SKM-1 treated with dmso at 0.1 percent for 144 hours (cell line): Measurements from ENCODE around the gene PROZ.
"Not testable (repeated sequence)": the region's sequence is repeated elsewhere in the genome, so short reads cannot be mapped to it uniquely, and the experiment has no call there.

Experiments
- DNase-seq: peaks from one replicate; lab custom pipeline; 2025; ENCODE audit not compliant: unreplicated experiment; lab: John Stamatoyannopoulos, UW

Gene PROZ

DNA sequence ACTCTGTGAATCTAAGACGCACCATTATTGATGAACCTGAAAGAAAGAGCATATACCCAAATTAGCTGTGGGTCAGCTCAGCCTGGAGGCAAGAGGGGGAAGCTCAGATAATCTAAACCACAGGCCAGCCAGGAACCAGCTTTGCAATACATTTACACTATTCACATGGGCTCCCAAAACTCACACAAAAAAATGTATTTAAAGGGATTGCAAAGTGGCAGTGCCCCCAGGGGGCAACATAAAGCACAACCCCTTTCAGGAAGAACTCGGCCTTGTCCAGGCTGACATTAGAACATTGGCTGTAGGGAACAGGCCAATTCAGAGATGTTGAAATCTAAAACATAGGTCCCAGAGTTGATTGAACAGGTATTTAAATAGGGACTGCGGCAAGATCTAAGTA, 3.2 kb upstream of the PROZ start:
- DNase-seq, result peak; percentile 1

DNA sequence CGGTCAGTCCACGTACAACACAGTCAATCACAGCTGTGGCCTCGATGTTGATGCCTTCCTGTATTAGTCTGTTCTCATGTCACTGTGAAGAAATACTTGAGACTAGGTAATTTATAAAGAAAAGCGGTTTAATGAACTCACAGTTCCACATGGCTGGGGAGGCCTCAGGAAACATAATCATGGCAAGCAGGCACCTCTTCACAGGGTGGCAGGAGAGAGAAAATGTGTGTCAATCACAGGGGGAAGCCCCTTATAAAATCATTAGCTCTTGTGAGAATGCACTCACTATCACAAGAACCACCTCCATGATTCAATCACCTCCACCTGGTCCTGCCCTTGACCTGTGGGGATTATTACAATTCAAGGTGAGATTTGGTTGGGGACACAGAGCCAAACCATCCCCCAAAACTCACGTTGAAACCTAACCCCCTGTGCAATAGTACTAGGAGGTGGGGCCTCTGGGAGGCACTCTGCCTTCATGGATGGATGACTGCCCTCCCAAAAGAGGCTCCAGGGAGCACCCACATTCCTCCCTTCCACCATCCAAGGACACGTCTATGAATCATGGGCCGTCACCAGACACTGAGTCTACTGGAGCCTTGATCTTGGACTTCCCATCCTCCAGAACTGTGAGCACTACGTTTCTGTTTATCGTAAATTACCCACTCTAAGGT, 2.3 kb upstream of the PROZ start:
- DNase-seq, result no peak

DNA sequence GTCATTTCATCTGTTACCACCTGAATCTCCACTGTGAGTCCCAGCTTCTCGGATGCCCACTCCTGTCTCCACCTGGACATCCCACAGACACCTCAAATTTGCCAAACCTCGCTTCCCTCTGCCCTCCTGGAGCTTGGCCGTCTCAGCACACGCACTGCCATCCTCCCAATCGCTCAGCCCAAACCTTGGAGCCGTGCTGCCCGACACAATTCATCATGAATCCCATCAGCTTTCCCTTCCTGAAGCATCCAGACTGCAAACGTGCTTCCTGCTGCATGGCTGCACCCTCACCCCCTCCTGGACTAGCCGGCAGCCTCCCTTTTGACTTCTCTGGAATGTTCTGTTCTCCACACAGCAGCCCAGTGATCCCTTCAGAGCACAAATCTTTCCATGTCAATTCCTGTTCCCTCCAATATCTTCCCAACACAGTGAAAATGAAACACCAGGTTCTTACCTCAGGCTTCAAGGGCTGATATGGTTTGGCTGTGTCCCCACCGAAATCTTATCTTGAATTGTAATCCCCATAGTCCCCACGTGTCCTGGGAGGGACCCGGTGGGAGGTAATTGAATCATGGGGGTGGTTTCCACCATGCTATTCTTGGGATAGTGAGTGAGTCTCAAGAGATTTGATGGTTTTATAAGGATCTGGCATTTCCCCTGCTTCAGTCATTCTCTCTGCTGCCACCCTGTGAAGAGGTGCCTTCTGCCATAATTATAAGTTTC, 1.1 kb upstream of the PROZ start:
- DNase-seq, result no peak

DNA sequence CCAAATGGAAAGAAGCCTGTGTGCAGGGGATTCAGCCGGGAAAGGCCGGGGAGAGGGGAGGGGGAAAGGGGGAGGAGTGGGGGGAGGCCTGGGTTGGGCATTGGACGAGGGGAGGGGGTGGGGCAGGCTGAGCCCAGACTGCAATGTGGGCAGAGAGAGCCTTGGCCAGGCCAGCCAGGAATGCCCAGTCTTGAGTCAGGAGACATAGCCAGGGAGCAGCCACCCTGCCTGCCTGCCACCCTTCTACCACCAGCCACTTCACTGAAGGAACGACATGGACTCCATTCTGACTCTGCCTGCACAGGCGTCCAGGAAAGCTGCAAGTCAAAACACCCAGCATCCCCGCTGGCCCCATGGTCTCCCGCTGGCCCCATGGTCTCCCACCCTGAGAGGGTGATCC, 498 bp downstream of the PROZ start:
- DNase-seq, result no peak

DNA sequence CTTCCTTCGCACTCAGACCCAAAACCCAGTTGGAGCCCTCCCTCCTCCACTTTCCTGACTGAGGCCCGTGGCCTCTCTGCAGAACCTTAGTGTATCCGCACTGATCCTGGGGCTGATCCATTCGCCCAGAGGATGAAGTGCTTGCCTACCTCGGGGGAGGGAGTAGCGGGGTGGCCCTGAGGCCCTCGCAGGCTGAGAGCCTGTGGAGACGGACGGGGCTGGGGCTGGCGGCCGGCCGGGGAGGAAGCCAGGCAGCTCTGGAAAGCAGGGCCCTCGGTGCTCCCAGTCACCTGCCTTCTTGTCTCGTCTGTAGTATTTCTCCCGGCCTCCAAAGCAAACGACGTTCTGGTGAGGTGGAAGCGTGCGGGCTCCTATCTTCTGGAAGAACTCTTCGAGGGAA, 1.3 kb downstream of the PROZ start:
- DNase-seq, result no peak

DNA sequence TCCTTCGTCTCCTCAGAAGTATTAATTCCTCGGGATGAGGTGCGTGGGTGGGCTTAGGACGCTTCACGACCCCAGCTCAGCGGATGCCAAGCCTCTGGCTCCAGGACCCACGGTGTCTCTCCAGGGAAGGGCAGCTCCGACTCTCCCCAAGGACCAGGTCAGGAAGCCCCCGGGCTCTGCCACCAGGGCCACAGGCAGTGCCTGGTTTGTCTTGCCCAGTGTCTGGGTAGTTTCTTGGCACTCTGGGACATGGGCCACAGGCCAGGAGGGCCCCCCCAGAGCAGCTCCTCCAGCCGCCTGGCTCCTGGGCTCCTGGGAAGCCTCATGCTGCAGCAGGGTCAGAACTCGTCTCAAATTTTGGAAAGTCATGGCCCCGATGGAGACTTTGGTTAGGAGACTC, 2.5 kb downstream of the PROZ start:
- DNase-seq, result no peak

DNA sequence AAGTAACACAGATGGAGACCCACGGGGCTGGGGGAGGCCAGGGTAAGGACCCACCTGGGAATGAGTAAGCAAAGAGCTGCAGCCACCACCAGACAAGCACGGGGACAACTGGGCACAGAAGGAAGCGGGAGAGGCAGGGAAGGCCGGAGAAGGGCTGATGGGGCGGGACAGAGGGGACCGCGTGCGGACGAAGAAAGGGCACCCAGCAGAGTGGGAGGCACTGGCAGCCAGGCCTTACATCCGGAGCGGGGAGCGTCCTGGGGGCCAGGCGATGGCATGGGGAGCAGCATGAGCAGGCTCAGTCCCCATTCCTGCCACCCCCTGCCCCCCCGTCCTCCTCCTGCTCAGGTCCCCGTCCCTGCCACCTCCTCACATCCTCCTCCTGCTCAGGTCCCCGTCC, 3.0 kb downstream of the PROZ start:
- DNase-seq, result no peak

DNA sequence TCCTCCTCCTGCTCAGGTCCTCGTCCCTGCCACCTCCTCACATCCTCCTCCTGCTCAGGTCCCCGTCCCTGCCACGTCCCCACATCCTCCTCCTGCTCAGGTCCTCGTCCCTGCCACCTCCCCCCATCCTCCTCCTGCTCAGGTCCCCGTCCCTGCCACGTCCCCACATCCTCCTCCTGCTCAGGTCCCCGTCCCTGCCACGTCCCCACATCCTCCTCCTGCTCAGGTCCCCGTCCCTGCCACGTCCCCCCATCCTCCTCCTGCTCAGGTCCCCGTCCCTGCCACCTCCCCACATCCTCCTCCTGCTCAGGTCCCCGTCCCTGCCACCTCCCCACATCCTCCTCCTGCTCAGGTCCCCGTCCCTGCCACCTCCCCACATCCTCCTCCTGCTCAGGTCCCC, 3.5 kb downstream of the PROZ start:
- DNase-seq, result not testable (repeated sequence)

DNA sequence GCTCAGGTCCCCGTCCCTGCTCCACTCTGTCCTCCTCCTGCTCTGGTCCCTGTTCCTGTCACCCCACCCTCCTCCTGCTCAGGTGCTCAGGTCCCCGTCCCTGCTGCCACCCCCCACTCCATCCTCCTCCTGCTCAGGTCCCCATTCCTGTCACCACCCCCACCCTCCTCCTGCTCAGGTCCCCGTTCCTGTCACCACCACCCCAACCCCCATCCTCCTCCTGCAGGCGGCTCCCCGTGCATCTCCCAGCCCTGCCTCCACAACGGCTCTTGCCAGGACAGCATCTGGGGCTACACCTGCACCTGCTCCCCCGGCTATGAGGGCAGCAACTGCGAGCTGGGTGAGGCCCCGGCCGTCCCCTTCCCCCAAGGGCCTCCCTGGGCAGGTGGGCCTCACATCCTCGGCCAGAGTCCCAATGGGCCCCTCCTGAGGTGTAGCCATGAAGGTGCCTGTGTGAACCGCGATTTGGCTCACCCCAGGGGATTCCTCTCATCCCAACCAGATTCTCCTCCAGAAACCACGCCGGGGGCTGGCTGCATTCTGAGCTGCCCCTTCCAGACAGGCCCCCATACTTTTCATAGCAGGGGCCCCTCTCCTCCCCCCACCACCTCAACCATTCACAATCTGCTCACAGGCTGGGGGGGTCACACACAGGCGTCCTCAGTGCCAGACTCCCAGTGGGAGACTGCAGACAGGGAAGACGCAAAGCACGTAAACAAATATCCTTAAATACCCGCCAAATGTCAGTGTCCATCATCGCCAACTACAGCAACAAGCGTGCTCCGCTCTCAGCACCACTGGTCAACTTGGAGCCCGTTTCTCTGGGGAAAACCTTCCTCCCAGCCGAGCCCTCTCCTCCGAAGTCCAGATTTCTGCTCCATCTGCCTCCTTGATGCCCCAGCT, 4.6 kb downstream of the PROZ start:
- DNase-seq, result no peak

DNA sequence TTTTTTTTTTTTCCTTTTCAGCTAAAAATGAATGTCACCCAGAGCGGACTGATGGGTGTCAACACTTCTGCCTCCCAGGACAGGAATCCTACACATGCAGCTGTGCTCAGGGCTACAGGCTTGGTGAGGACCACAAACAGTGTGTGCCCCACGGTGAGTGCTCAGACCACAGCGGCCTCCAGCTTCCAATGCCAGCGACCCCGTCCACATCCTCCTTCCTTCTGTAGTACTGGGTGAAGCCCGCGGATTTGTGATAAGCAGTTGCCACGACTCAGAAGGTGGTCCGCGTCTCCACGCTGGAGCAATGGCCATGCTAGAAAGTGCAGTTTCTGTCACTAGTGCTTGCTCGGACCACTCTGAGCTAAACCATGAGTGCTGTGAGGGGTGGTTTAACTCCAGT, 6.0 kb downstream of the PROZ start:
- DNase-seq, result no peak

DNA sequence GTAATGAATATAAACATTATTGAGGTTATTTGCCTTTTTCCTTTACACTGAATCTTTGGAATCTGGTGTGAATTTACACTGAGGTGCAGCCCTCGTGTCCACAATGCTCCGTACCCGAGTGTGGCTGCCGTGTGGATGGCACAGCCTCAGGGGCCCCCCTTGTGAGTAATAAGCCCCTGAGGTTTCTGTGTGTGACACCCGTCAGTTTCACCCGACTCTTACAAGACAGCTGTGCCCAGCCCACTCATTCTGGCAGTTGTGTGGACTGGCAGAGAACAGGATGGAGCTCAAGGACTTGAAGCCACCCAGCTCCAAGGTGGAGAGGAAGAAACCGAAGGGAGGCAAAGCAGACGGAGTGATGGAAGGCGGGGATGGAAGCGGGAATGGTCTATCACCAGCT, 7.8 kb downstream of the PROZ start:
- no peak for DNase-seq

DNA sequence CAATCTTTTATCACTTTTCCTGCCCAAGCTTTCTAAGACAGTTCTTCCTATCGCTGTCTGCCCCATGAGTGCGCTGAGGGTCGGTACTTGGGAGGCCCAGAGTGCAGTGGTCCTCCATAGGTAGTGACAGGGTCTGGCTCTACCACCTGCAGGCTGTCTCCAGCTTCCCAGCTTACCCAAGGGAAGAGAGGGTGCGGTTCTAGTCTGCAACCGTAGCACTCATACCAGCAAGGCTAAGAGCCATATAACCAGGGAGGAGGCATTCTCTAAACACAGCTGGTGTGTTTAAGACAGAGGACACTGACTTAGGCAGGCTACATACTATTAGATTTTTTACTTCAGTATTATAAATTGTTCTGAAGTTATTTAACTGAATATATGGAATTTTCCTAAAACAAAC, 8.2 kb downstream of the PROZ start:
- DNase-seq, result no peak

DNA sequence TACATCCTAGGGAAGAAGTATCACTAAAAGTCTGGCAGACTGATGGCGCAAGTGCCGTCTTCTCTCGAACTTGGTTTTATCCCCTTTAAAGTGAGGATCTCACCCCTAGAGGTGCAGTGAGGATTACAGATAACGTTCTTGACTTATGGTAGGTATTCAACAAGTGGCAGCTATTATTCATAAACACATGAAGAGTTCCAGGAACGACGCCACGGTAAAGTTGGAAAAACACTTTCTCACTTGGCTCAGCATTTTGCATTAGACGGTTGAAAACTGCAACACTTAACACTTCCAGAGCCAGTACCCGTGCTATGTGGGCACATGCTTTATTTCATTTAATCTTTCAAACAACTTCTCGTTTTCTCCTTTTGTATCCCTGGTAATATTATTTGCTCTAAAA, 8.7 kb downstream of the PROZ start:
- no peak for DNase-seq

DNA sequence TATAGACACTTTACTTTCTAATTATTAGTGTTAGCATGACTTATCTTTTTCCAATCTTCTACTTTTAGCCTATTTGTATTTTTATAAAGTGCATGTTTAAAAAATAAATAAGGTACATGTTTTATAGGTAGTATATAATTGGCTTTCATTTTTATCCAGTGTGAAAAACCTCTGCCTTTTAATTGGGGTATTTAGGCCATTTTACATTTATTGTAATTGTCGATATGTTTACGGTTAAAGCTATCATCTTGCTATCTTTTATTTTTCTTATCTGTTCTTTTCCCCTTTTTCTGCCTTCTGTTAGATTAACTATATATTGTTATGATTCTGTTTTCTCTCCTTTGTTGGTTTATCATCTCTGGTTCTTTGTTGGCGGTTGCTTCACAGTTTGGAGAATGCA, 9.1 kb downstream of the PROZ start:
- no peak for DNase-seq

DNA sequence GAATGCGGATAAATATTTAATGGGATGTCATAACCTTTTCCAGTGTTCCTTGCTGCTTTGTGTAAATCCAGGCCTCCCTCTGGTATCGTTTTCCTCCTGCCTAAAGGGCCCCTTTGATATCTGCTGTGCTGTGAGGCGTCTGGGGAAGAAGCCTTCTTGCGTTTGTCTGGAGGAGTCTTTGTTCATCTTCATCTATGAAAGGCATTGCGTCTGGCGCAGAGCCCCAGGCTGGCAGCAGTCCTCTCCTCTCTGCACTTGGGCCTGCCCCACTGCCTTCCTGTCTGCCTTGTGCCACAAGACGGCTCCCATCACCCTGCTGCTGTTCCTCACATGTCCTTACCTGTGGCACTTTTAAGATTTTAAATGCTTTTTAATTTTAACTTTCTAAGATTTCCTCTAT, 9.8 kb downstream of the PROZ start:
- DNase-seq, result no peak

DNA sequence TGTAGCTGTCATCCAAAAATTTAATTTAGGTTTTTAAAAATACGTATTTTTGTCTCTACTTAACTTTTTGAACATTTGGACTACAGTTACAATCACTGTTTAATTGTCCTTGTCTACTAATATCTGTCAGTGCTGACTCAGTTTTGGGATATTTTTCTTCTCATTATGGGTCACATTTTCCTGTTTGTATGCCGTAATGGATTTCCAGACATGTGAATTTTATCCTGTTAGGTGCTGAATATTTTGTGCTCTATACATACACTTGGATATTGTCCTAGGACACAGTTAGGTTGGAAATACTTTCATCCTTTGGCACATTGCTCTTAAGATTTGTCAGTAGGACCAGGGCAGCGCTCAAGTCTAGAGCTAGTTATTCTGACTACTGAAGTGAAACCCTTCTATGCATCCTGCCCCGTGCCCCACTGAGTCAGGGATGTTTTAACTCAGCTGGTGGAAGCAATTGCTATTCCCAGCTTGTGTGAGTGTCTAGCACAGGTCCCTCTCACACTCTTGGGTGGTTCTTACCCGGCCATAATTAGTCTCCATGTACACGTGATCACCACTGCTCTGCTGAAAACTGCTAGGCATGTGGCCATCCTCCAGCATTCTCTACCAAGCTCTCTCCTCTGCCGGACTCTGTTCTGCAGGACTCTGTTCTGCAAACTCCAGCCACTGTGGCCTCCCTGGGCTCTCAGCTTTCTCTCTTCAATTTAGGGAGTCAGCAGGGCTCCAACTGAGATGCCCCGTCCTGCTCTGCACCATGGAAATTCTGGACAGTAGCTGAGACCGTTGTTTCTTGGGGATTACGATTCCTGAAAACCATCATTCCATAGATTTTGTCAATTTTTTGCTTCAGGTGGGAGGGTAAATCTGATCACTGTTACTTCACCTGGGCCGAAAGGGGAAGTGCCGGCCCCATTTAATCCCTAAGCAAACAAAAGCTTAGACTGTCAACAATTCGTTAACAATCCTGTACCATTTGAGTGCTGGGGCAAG, 11.1 kb downstream of the PROZ start:
- DNase-seq, result no peak

DNA sequence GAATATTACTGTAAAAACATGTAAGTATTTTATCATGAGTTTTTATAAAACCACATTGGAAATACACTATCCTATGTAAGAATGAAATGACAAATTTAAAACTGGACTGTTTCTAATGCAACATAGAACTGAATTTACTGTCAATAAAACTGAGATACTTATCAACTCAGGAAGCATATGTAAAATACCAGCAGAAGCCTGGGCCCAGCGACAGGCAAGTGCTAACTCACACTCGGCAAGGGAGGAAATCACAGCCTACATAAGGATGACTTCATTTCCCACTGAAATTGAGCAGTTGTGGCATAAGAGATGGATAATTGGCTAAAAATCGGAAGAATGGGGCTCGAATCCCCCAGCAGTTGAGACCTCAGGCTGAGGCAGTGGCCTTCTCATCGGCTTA, 12.1 kb downstream of the PROZ start:
- no peak for DNase-seq

DNA sequence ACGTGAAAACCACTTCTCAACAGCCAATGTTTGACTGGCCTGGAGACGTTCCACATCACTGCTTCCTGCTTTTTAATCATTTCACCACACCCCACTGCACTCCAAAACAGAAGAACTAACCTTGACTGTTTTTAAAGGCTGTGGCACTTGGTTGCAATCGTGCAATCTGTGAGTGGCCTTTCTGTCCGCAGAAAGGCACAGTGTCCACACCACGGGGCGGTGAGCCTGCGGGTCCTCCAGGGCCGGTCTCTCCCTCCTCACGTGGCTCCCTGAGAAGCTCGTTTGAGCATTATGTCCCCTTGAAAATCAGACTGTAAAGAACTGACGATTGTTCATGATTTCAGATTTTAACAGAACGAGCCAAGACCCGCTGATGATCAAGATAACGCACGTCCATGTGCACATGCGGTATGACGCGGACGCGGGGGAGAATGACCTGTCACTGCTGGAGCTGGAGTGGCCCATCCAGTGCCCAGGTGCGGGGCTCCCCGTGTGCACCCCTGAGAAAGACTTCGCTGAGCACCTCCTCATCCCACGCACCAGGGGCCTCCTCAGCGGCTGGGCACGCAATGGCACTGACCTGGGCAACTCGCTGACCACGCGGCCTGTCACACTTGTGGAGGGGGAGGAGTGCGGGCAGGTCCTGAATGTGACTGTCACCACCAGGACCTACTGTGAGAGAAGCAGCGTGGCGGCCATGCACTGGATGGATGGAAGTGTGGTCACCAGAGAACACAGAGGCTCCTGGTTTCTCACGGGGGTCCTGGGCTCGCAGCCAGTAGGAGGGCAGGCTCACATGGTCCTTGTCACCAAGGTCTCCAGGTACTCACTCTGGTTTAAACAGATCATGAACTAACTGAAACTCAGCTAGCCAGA, 13.0 kb downstream of the PROZ start:
- no peak for DNase-seq

DNA sequence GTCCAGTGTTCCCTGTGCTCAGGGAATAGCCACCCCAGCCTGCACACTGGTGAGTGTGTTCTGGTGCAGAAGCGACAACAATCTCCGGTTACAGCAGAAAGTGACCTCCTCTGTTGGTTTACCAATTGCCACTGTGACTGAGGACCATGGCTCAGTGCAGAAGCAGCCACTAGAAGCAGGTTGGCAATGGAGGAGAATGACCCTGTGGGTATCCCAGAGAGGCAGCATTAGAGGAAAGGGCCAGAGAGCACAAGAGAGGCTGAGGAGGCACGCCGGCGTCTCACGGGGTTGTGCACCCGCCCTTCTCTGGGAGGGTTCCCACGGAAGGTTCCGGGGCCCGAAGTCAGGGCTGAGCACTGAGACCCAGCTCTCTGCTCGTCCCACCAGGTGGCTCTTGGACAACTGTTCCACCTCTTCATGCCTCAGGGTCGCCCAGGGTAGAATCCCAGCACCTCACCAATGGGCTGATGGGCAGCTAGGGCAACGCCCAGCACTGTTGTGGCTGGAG, 14.0 kb downstream of the PROZ start:
- no peak for DNase-seq

DNA sequence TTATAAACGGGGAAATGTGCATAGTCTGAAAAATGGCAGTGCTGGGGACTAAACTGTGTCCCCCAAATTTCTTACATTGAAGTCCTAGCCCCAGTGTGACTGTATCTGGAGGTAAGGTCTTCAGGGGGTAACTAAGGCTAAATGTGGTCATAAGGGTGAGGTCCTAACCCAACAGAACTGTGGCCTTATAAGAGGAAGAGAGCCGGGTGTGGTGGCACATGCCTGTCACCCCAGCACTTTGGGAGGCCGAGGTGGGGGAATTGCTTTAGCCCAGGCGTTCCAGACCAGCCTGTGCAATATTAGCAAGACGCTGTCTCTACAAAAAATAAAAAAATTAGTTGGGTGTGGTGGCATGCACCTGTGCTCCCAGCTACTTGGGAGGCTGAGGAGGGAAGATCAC, 17.8 kb downstream of the PROZ start:
- no peak for DNase-seq
